H9 (cell line): ENCODE measurements around the gene NRN1L. TPM values are rescaled to one million over a fixed set of nuclear protein-coding genes. Genes with fewer than 3 reads are reported as not detected.

Source experiments
- DNase-seq: peaks from one replicate; pipeline ENCODE4 v3.0.0-alpha.2; 2017
- H2AFZ ChIP-seq: one replicate; pipeline ENCODE4 v1.6.1; 2013; ENCODE audit warnings: mild to moderate bottlenecking, low read length, control low read depth, moderate library complexity
- H2AK5ac ChIP-seq: 2 replicates; pipeline ENCODE4 v1.6.1; 2013; ENCODE audit warnings: low read length, control low read depth, mixed read lengths; ENCODE audit not compliant: insufficient read length
- H2BK120ac ChIP-seq: one replicate; pipeline ENCODE4 v1.6.1; 2013; ENCODE audit warnings: low read depth, mild to moderate bottlenecking, low read length, control low read depth, inconsistent platforms; ENCODE audit not compliant: poor library complexity, severe bottlenecking
- H2BK12ac ChIP-seq: 2 replicates; pipeline ENCODE4 v1.6.1; 2013; ENCODE audit warnings: low read length, control low read depth, mixed read lengths, low read depth; ENCODE audit not compliant: insufficient read length
- H2BK15ac ChIP-seq: 2 replicates; pipeline ENCODE4 v1.6.1; 2013; ENCODE audit warnings: low read depth, low read length, control low read depth
- H2BK20ac ChIP-seq: one replicate; pipeline ENCODE4 v1.6.1; 2013; ENCODE audit warnings: low read depth, mild to moderate bottlenecking, low read length, control low read depth, inconsistent platforms; ENCODE audit not compliant: poor library complexity, severe bottlenecking
- H2BK5ac ChIP-seq: 2 replicates; pipeline ENCODE4 v1.6.1; 2013; ENCODE audit warnings: low read length, control low read depth, mixed read lengths; ENCODE audit not compliant: insufficient read length
- H3K14ac ChIP-seq: 2 replicates; pipeline ENCODE4 v1.6.1; 2013; ENCODE audit warnings: low read length, control low read depth; ENCODE audit not compliant: insufficient read depth
- H3K18ac ChIP-seq: 2 replicates; pipeline ENCODE4 v1.6.1; 2013; ENCODE audit warnings: low read depth, mild to moderate bottlenecking, mixed read lengths, low read length, control low read depth; ENCODE audit not compliant: insufficient read length
- H3K23ac ChIP-seq: 2 replicates; pipeline ENCODE4 v1.6.1; 2013; ENCODE audit warnings: low read length, control low read depth, mixed read lengths, low read depth; ENCODE audit not compliant: insufficient read length
- H3K23me2 ChIP-seq: 2 replicates; pipeline ENCODE4 v1.6.1; 2013; ENCODE audit warnings: low read depth, mild to moderate bottlenecking, mixed read lengths, low read length, control low read depth; ENCODE audit not compliant: insufficient read length, poor library complexity, severe bottlenecking
- H3K27ac ChIP-seq: 2 replicates; pipeline ENCODE4 v1.5.1; 2013; ENCODE audit warnings: low read length, control low read depth, mixed read lengths, low read depth; ENCODE audit not compliant: insufficient read length
- H3K27me3 ChIP-seq: 2 replicates; pipeline ENCODE4 v1.6.1; 2013; ENCODE audit warnings: low read length, control low read depth, inconsistent platforms; ENCODE audit not compliant: insufficient read depth
- H3K4ac ChIP-seq: 2 replicates; pipeline ENCODE4 v1.6.1; 2013; ENCODE audit warnings: low read depth, mild to moderate bottlenecking, control low read depth, inconsistent platforms, low read length, moderate library complexity
- H3K4me1 ChIP-seq: 2 replicates; pipeline ENCODE4 v1.6.1; 2013; ENCODE audit warnings: low read length, control low read depth, inconsistent platforms; ENCODE audit not compliant: insufficient read depth
- H3K4me2 ChIP-seq: 2 replicates; pipeline ENCODE4 v1.6.1; 2013; ENCODE audit warnings: low read length, control low read depth, mixed read lengths; ENCODE audit not compliant: insufficient read length, insufficient read depth
- H3K56ac ChIP-seq: 2 replicates; pipeline ENCODE4 v1.6.1; 2013; ENCODE audit warnings: low read depth, mild to moderate bottlenecking, mixed read lengths, low read length, control low read depth; ENCODE audit not compliant: insufficient read length
- H3K79me1 ChIP-seq: 2 replicates; pipeline ENCODE4 v1.6.1; 2013; ENCODE audit warnings: low read depth, mild to moderate bottlenecking, moderate library complexity, low read length, control low read depth, inconsistent platforms; ENCODE audit not compliant: insufficient read depth, poor library complexity, severe bottlenecking
- H3K79me2 ChIP-seq: 2 replicates; pipeline ENCODE4 v1.6.1; 2013; ENCODE audit warnings: low read length, control low read depth, inconsistent platforms; ENCODE audit not compliant: insufficient read depth
- H3K9ac ChIP-seq: 2 replicates; pipeline ENCODE4 v1.6.1; 2013; ENCODE audit warnings: low read length, control low read depth, mixed read lengths; ENCODE audit not compliant: insufficient read length; ENCODE audit errors: extremely low read depth
- H3K9me3 ChIP-seq: one replicate; pipeline ENCODE4 v1.6.1; 2013; ENCODE audit warnings: low read depth, low read length, inconsistent platforms; ENCODE audit not compliant: control insufficient read depth
- H3T11ph ChIP-seq: one replicate; pipeline ENCODE4 v1.6.1; 2013; ENCODE audit warnings: mild to moderate bottlenecking, low read length, control low read depth, inconsistent platforms
- H4K20me1 ChIP-seq: one replicate; pipeline ENCODE4 v1.6.1; 2013; ENCODE audit not compliant: control insufficient read depth, insufficient read length, insufficient read depth
- H4K5ac ChIP-seq: 2 replicates; pipeline ENCODE4 v1.6.1; 2013; ENCODE audit warnings: low read depth, mild to moderate bottlenecking, mixed read lengths, low read length, control low read depth; ENCODE audit not compliant: insufficient read length
- H4K8ac ChIP-seq: replicated peaks from 2 replicates; pipeline ENCODE4 v1.6.1; 2013; ENCODE audit warnings: low read length, control low read depth, mixed read lengths, low read depth; ENCODE audit not compliant: insufficient read length
- H4K91ac ChIP-seq: 2 replicates; pipeline ENCODE4 v1.6.1; 2013; ENCODE audit warnings: low read depth, mild to moderate bottlenecking, moderate library complexity, mixed read lengths, low read length, control low read depth; ENCODE audit not compliant: insufficient read length
- H3K27ac Mint-ChIP-seq, 3 experiments: 2 replicates in 2 of 3; 3 replicates in 1 of 3; pipeline ENCODE4 v1.8.0; 2020 to 2021; ENCODE audit warnings: mixed read lengths in 3 of 3, mild to moderate bottlenecking in 1 of 3, moderate library complexity in 1 of 3
- H3K27me3 Mint-ChIP-seq: 2 replicates; pipeline ENCODE4 v1.8.0; 2021; ENCODE audit warnings: low read depth, mild to moderate bottlenecking, moderate library complexity, mixed read lengths
- H3K36me3 Mint-ChIP-seq, 3 experiments: 2 replicates in 2 of 3; 3 replicates in 1 of 3; pipeline ENCODE4 v1.8.0; 2020 to 2021; ENCODE audit warnings: low read depth in 3 of 3, mixed read lengths in 3 of 3; ENCODE audit not compliant: insufficient read depth in 1 of 3
- H3K4me1 Mint-ChIP-seq, 2 experiments: 2 replicates each; pipeline ENCODE4 v1.8.0; 2020; ENCODE audit warnings: mixed read lengths in 2 of 2
- H3K4me3 Mint-ChIP-seq, 2 experiments: 2 replicates in 1 of 2; 3 replicates in 1 of 2; pipeline ENCODE4 v1.8.0; 2020 to 2021; ENCODE audit warnings: mild to moderate bottlenecking in 2 of 2, mixed read lengths in 2 of 2, moderate library complexity in 1 of 2
- H3K9me3 Mint-ChIP-seq, 2 experiments: 2 replicates in 1 of 2; 3 replicates in 1 of 2; pipeline ENCODE4 v1.8.0; 2020; ENCODE audit warnings: mild to moderate bottlenecking in 2 of 2, mixed read lengths in 2 of 2, moderate library complexity in 1 of 2
- CTCF ChIP-seq: fragments of 200-600 bp; sonication (generic); conservative IDR thresholded peaks from 3 replicates; pipeline ENCODE4 v1.8.0; 2021; ENCODE audit warnings: antibody characterized with exemption, mild to moderate bottlenecking
- WGBS: extraction: QIAGEN DNeasy Blood & Tissue Kit; methylation state at CpG from one replicate; pipeline ENCODE4 v1.1.7; 2013; ENCODE audit warnings: missing lambda C conversion rate, low lambda C conversion rate, mixed read lengths; ENCODE audit not compliant: insufficient read length; ENCODE audit errors: extremely low coverage; 5-methylcytosine and 5-hydroxymethylcytosine counted together
- total RNA-seq: library from RNA; stranded (reverse); gene quantifications from 2 replicates; pipeline ENCODE4 v1.2.1, GENCODE V29; 2021

The NRN1L gene
- total RNA-seq, 1 experiment from 2014 or later, result 2.0 TPM

GRCh38 chr16:67928147-67928546 lies 43.5 kb downstream of the NRN1L start:
- Mint-ChIP-seq H3K4me1 (peaks cover 4 to 7% of the 10 kb centered on the region in 2 experiments; a peak in 2 of 4 replicates), H3K4me3 (no peak overlapping the region), H3K27me3 (no peaks in the 10 kb centered on the region), H3K36me3 (peaks cover 8 to 31% (median 14%) of the 10 kb centered on the region in 3 experiments), H3K9me3 (no peaks in the 10 kb centered on the region), H3K27ac (peak overlapping the region in 2 of 3 experiments; percentile 82 to 91; a peak in 3 of 7 replicates)
- no peak overlapping the region for H3K18ac ChIP-seq
- DNase-seq, result no peak
- no peak overlapping the region for H4K8ac ChIP-seq
- H3K79me2 ChIP-seq, result no peaks in the 10 kb centered on the region
- H2BK5ac ChIP-seq, result no peak overlapping the region
- no peak overlapping the region for H2BK15ac ChIP-seq
- no peak overlapping the region for H3K27ac ChIP-seq
- WGBS, result no CpG with 5 or more reads among the region's 7 CpGs
- H2AFZ ChIP-seq, result no peak overlapping the region
- H3K23ac ChIP-seq, result no peak overlapping the region
- H4K20me1 ChIP-seq, result no peaks in the 10 kb centered on the region
- H2BK120ac ChIP-seq, result no peak overlapping the region
- H3K27me3 ChIP-seq, result no peaks in the 10 kb centered on the region
- no peak overlapping the region for H2BK12ac ChIP-seq
- no peak overlapping the region for H4K5ac ChIP-seq
- H3K4me2 ChIP-seq, result no peak overlapping the region
- H3K4me1 ChIP-seq, result no peaks in the 10 kb centered on the region
- no peak overlapping the region for H3K4ac ChIP-seq
- no peaks in the 10 kb centered on the region for H3K79me1 ChIP-seq
- H2AK5ac ChIP-seq, result no peak overlapping the region
- H4K91ac ChIP-seq, result no peak overlapping the region
- H2BK20ac ChIP-seq, result no peak overlapping the region
- H3K56ac ChIP-seq, result no peak overlapping the region
- no peak for TF ChIP-seq CTCF
- H3K14ac ChIP-seq, result no peak overlapping the region
- H3K9ac ChIP-seq, result no peak overlapping the region
- H3T11ph ChIP-seq, result no peak overlapping the region
- no peaks in the 10 kb centered on the region for H3K9me3 ChIP-seq
- H3K23me2 ChIP-seq, result no peaks in the 10 kb centered on the region
